C4-2B (cell line): ENCODE measurements around the gene STPG2.

ENCODE experiments used
- H3K27ac ChIP-seq: fragments of 450-650 bp; 2 replicates; pipeline ENCODE4 v1.5.1; 2017
- CTCF ChIP-seq: fragments of 450-650 bp; conservative IDR thresholded peaks from 2 replicates; pipeline ENCODE4 v1.5.1; 2017; ENCODE audit warnings: mild to moderate bottlenecking
- ZFX ChIP-seq: fragments of 450-650 bp; IDR thresholded peaks from 2 replicates; pipeline ENCODE4 v1.6.1; 2017

Gene STPG2

GRCh38 chr4:98143001-98143899, at the start of gene STPG2:
Gene STPG2 (minus strand): TSS chr4:98143476.
- TF ChIP-seq CTCF, result peak; percentile 77
- TF ChIP-seq ZFX, result no peak
- H3K27ac ChIP-seq, result peak within 1 kb of the TSS; percentile 76

GRCh38 chr4:98185279-98185678, 42.0 kb upstream of the STPG2 start:
- TF ChIP-seq CTCF (no peak), ZFX (no peak)
- no peak overlapping the region for H3K27ac ChIP-seq

GRCh38 chr4:98181809-98182208, 38.5 kb upstream of the STPG2 start:
- TF ChIP-seq CTCF, result no peak
- TF ChIP-seq ZFX, result no peak
- no peak overlapping the region for H3K27ac ChIP-seq

- no peak overlapping the region for H3K27ac ChIP-seq
- no peak for TF ChIP-seq CTCF
- no peak for TF ChIP-seq ZFX
Measured at GRCh38 chr4:98179951-98180350, 36.7 kb upstream of the STPG2 start.

GRCh38 chr4:98176531-98176930, 33.3 kb upstream of the STPG2 start:
- H3K27ac ChIP-seq, result no peak overlapping the region
- TF ChIP-seq CTCF, result no peak
- TF ChIP-seq ZFX, result no peak

GRCh38 chr4:98170035-98170434, 26.8 kb upstream of the STPG2 start:
- TF ChIP-seq CTCF (no peak), ZFX (no peak)
- no peak overlapping the region for H3K27ac ChIP-seq

- no peak for TF ChIP-seq ZFX
- TF ChIP-seq CTCF, result no peak
- peak overlapping the region; percentile 31 for H3K27ac ChIP-seq
Measured at GRCh38 chr4:98166731-98167041, 23.4 kb upstream of the STPG2 start.
